GM12801 (cell line): ENCODE data around the gene GSAP.

Experiments used
- TF ChIP-seq, protein P1 (sequence below): IDR thresholded peaks from one replicate; pipeline ENCODE4 v1.5.1; 2011; ENCODE audit warnings: control low read depth; ENCODE audit not compliant: insufficient read length; ENCODE audit errors: extremely low read depth

Gene GSAP

DNA sequence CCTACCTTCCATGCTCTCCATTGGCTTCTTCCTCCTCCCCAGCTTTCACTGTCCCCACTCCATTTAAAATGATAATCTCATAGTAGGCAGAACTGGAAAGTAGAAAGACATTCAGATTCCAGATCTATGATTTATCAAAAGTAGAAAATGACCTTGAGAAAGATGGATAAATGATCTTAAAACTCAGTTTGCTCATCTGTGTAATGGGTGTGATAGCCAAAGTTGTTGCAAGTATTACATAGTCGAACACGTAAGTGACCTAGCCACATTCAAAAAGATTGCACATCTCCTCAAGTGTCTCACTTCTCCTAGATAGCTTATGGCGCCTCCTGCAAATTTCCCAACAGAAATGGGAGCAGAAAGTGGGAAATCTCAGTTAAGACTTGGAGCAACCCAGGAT lies 126.8 kb downstream of the GSAP start:
- TF ChIP-seq, protein P1, sequence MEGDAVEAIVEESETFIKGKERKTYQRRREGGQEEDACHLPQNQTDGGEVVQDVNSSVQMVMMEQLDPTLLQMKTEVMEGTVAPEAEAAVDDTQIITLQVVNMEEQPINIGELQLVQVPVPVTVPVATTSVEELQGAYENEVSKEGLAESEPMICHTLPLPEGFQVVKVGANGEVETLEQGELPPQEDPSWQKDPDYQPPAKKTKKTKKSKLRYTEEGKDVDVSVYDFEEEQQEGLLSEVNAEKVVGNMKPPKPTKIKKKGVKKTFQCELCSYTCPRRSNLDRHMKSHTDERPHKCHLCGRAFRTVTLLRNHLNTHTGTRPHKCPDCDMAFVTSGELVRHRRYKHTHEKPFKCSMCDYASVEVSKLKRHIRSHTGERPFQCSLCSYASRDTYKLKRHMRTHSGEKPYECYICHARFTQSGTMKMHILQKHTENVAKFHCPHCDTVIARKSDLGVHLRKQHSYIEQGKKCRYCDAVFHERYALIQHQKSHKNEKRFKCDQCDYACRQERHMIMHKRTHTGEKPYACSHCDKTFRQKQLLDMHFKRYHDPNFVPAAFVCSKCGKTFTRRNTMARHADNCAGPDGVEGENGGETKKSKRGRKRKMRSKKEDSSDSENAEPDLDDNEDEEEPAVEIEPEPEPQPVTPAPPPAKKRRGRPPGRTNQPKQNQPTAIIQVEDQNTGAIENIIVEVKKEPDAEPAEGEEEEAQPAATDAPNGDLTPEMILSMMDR: no peak

DNA sequence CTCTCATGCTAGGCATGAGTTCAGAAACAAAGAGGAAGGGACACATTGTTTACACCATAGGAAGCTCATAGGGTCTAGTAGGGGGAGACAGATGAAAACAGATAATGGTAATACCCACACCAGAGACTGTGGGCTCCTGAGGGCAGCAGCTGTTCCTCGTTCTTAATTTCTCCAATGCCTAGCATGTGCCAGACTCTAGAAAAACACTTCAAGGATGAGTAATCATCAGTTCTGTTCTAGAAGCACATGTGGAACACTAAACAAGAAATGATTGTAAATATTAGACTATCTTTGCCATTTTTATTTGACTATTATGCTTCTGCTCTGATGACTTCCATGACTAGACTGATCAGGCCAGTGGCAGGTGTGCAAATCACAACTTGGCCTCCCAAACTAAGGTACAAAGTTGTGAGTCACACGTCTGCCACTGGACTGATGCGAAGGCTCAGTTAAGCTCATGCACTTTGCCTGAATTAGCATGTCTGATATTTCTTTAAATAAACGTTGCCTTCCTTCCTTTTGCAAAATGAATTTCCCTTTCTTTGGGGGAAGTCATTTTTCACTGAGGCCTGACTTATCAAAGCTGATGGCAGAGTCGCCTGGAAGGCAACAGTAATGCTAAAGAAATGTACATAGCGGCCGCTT lies 127.4 kb downstream of the GSAP start:
- TF ChIP-seq, protein P1: no peak

DNA sequence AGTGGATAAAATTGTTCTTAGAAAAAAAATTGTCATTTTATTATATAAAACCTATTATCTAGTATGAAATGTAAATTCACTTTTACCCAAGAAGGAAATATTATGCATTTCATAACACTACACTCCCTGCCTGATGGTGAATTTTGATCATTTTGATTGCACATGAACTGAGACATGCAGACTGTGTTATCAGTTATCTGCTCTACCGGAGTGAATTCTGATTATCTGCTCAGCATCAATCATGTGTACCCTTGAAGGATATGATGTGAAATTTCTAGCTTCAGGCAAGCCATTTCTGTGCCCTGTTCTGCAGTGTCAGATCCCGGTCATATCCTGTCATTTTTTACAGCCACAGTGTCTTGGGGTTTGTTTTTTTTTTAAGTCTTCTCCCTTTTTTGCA lies 131.5 kb downstream of the GSAP start:
- TF ChIP-seq, protein P1: no peak

DNA sequence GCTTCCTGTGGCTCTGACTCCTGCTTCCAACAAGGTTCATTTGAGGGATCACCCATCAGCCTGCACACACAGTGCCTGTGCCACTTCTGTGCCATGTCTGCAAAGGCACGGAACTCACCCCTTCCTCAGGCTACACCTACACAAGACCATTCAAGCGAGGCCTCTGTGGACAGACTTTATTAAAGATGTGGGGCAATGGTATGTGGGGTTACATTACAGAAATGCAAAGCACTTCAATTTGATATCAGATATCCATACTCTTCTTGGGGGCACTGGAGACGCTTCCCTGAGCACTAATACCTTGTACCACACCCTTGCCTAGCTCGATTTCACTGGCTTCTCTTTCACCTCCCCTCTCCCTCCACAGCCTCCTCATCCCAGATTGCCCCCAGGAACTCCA lies 132.1 kb downstream of the GSAP start:
- TF ChIP-seq, protein P1: no peak

DNA sequence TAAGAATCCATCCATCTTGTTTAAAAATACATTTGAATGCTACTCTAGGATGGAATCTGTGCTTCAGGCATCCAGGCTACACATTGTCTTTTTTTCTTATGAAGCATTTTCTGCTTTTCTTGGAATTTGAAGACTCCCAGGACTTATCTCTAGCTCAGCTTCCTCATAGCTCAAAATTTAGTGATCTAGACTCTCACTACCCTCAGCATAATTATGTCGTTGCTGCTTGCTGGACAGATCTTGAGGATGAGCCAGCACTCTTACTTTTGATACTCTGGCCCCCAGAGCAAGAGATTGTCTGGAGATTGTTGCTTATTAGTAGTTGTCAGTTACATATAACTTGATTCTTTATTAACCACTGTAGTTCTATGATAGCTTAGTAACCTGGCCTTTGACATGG lies 133.3 kb downstream of the GSAP start:
- TF ChIP-seq, protein P1: no peak

DNA sequence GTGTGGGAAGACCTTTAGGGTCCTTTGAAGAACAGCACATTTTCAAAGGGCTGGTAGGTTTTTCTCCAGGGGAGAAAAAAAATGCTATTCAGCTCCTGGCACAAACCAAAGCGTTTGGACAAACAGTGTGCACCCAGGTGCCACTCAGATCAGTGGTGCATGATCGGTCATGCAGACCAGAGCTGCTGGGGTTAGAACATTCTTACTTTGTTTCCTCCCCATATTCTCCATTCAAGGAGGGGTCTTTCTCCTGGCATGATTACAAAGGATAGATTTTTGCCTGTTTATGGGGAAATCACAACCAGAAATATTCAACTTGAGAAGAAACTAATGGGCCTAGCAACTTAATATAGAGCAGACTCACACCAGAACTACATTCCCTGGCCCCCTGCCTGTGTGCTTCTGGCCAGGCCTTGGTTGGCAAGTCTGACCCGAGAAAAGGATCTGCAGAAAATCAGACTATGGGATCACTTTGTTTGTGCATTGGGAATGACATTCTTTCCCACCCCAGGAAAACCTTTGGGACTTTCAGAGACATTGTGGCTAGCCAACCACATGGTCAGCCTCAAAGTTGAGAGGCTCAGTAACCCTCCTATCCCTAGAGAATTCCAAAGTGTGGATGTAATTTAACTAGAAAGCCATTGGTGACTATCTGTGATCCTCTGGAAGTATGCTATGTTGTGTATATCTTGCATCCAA lies 134.2 kb downstream of the GSAP start:
- TF ChIP-seq, protein P1: no peak

DNA sequence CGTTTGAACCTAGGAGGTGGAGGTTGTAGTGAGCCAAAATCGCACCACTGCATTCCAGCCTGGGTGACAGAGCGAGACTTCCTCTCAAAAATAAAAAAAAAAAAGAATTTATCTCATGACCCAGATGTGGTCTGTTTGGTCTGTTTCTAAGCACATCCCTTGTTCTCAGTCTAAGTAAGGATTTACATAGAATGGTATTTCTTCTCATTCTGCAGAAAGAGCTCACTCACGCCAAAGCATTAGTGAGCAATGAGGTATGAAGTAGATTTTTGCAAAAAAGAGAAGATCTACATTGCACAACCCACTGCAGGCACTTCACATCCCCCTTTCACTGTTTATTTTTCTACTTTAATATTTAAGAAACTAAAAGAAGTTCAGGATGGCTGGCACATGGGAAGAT lies 140.0 kb downstream of the GSAP start:
- TF ChIP-seq, protein P1: no peak
